HS-5 (cell line): ENCODE measurements around the gene THBS2.
"Not testable (repeated sequence)": the region's sequence is repeated elsewhere in the genome, so short reads cannot be mapped to it uniquely, and the experiment has no call there.

Experiments
- DNase-seq: peaks from one replicate; pipeline ENCODE4 v3.0.0-alpha.2; 2012; ENCODE audit warnings: low read depth

The THBS2 gene

GRCh38 chr6:169183233-169183632, 70.4 kb downstream of the THBS2 start:
- DNase-seq: no peak

GRCh38 chr6:169179831-169180230, 73.8 kb downstream of the THBS2 start:
- not testable (repeated sequence) for DNase-seq

DNA sequence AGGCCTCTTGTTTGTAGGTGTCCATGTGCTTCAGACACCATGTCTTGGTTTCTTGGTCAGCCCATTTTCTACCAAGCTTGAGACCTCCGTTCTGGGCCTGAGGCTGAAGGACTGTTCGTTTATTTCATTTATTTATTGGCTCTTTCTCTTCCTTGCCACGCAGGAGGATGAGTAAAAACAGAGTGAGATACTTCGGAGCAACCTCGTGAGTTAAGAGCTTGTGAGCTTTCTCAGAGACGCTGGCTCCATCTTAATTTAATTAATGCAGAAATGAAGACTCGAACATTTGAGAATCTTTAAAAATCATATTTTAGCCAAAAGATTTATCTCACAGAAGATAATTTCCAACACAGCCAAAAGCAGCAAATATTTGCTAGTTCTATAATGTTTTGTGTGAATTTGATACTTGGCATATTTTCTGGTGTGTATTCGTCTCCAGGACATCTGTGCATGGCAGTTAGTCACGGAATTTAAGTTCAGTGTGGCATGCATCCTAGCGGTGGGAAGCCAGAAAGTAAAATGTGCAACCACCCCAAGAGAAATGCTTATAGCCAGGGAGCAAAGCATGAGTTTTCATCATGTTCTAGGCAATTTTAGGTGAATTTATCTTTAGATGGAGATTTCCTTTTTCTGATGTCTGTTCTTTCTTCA, 76.0 kb downstream of the THBS2 start:
- DNase-seq: no peak

DNA sequence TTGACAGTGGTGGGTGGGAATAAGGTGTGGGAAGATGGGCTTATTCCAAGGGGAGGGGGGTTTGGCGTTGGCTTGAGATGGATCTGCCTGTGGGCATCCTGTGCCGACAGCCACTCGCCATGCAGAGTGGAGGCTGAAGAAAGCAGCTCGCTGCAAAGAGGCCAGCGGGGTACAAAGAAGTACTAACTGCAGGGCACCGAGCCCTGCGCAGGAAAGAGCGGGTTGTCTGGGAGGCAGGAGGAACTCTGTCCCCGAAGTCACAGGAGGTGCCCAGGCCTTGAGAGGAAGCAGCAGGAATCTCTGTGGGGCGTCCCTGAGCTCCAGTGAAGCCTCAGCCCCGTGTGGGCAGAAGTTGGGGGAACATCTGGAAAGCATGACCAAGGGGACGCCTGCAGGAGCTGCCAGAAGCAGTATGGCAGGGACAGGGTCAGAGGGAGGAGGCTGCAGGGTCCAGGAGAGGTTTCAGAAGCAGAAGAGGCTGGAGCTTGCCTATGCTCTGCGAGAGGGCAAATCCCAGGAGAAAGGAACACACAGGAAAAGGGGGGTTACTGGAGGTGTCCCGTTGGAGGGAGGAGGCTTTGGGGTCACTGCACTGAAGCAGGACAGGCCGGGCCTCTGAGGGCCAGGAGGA, 77.2 kb downstream of the THBS2 start:
- no peak for DNase-seq

GRCh38 chr6:169175360-169175887, 78.2 kb downstream of the THBS2 start:
- no peak for DNase-seq

DNA sequence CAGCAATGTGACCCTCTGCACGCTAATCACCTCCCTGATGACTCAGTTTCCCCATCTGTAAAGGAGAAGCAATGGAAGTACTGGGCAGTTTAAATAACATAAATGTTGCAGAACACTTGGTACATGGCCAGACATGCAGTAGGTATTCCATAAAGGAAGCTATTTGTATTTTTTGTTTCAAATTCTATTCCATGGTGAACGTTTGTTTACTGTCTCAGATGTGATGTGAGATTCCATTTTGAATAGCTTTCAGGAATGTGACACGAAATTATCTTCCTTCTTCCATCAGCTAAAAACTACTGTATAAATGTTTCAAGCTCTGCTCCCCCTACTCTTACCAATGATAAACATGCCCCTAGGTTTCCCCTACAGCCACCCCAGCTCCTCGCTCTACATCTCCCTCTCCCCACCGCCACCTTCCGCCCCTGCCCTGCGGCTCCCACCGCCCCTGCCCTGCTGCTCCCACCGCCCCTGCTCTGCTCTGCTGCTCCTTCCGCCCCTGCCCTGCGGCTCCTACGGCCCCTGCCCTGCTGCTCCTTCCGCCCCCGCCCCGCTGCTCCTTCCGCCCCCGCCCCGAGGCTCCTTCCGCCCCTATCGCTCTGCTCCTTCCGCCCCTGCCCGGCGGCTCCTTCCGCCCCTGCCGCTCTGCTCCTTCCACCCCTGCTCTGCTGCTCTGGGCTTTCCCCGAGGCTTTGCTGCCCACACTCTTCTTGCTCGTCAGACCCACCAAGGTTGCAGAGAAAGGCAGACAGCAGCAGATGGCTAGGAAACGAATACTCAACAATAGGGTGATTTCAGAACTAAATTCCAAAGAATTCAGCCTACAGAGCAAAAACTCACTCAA, 78.9 kb downstream of the THBS2 start:
- DNase-seq: no peak

GRCh38 chr6:169173532-169174268, 79.9 kb downstream of the THBS2 start:
- no peak for DNase-seq

- no peak for DNase-seq
These were observed 80.7 kb downstream of the THBS2 start for GRCh38 chr6:169172946-169173345.

- no peak for DNase-seq
These were observed 81.2 kb downstream of the THBS2 start for GRCh38 chr6:169172456-169172855.

GRCh38 chr6:169171951-169172350, 81.7 kb downstream of the THBS2 start:
- no peak for DNase-seq

GRCh38 chr6:169171016-169171415, 82.6 kb downstream of the THBS2 start:
- DNase-seq: no peak

DNA sequence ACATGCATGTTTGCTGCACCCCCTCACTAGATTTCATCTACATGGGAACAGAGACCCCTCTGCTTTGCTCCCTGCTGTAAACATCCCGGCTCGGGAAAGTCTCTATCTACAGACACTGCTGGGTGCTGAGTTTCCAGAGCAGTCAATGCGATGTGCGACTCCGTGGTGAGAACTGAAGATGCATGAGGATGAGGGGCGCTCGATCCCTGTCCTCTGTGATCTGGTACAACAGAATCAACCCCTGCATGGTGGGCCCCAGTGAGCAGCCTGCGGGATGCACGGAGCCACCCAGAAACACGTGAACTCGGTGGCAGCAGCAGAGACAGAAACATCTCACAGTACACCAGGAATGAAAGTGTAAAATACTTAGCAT, 83.1 kb downstream of the THBS2 start:
- DNase-seq: no peak

DNA sequence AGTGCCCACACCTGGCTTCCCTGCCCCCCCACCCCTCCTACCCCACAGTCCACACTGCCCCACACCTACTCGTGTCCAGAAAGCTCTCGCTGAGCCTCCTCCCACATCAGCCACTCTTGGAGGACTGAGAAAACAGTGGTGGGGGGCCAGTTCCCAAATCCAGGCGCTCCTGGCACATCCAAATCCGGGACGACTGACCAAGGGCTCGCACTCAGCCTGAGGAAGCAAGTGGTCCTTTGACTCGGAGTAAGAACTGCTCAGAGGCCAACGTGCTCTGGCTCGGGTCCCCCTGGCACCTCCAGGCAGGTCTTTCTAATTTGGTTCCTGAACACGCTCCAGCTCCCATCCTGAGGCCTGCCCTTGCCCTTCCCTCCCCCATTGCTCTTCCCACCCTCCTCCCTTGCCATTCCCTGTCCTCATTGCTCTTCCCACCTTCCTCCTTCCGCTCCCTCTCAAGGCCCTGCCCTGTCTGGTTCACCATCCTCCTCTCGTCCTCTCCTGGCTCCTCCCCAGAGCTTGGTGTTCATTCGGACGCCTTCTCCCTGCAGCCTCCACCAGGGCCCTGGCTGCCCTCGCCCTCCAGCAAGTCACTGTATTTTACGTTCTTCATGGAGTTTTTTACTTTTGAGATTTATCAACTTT, 83.6 kb downstream of the THBS2 start:
- DNase-seq: no peak

DNA sequence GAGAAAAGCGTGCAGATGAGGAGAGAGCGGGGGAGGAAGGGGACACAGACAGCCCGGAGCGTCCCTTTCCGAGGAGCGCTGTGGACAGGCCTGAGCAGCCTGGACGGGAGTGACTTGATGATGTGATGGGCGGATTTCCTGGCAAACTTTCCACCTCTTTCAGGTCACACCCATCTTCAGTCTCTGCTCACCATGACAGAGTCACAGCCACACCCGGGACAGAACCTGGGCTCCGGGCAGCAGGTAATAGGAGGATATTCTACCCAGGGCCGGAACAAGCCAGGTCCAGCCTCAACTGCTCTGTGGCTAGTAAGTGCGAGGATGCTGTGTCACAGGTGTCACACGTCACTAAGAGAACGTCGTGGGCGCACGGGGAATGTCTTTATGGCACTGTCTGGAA, 84.3 kb downstream of the THBS2 start:
- no peak for DNase-seq

- DNase-seq: no peak
These were observed 84.9 kb downstream of the THBS2 start for GRCh38 chr6:169168706-169169105.

DNA sequence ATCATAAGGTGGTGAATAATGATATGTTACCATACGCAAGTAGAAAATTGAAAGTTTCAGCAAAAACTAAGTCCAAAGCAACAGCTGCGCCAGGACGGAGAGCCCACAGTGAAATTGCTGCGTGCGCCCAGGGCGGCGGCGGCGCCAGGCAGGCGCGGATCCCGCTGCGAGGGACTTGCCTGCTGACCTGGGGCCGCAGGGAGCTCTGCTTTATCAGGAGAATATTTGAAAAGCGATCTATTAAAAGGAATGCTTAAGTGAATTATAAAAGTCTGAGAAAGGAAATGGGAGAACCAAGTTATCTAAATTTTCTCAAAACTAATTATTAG, 85.4 kb downstream of the THBS2 start:
- DNase-seq: no peak

- no peak for DNase-seq
These were observed 85.9 kb downstream of the THBS2 start for GRCh38 chr6:169167581-169168301.

GRCh38 chr6:169166896-169167580, 86.6 kb downstream of the THBS2 start:
- no peak for DNase-seq
